Activated T-cell treated with anti-CD3 and anti-CD28 coated beads for 4 hours (primary cell): ENCODE results near the gene GRAMD2A.
"Not testable (repeated sequence)": the region's sequence is repeated elsewhere in the genome, so short reads cannot be mapped to it uniquely, and the experiment has no call there.

Experiments used
- DNase-seq: peaks from one replicate; pipeline ENCODE4 v3.0.0-alpha.2; 2020

The GRAMD2A gene

GRCh38 chr15:72182673-72183072 is 14.9 kb downstream of the GRAMD2A start:
- no peak for DNase-seq

DNA sequence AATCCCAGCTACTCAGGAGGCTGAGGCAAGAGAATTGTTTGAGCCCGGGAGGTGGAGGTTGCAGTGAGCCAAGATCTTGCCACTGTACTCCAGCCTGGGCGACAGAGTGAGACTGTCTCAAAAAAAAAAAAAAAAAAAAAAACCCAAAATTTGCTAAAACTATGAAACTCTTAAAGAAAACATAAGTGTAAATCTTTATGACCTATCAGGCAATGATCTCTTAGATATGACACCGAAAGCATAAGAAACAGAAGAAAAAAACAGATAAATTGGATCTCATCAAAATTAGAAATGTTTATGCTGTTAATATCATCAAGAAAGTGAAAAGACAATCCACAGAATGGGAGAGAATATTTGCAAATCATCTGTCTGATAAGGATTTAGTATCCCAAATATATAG is 15.3 kb downstream of the GRAMD2A start:
- no peak for DNase-seq

- no peak for DNase-seq
Measured at GRCh38 chr15:72180761-72181324, 16.7 kb downstream of the GRAMD2A start.

DNA sequence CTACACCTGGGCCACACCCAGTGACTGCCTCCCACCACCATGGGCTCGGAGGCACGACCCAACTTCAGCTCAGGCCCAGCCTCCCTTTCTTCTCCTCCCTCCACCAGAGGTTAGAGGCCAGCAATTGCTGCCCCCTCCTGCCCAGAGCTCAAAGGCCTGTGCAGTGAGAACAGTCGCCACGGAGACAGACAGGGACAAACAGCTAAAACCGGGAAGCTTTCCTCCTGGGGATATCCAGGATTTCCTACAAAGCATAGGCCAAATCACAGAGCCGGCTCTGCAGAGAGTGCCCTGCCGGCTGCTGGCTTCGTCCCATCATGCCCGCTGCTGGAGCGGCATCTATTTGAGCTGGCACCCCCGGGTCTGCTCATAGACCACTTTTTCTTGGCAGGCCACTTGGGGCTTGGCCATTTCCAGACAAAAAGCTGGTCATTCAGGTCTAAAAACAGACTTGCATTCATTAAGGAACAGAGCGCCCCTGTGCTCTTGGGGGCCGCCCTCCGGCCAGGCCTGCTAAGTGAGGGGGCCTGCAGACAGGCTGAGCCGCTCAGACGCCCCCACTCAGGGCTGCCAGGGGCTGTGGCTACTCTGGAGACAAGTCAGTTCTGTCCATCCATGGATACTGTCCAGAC is 17.5 kb downstream of the GRAMD2A start:
- no peak for DNase-seq

DNA sequence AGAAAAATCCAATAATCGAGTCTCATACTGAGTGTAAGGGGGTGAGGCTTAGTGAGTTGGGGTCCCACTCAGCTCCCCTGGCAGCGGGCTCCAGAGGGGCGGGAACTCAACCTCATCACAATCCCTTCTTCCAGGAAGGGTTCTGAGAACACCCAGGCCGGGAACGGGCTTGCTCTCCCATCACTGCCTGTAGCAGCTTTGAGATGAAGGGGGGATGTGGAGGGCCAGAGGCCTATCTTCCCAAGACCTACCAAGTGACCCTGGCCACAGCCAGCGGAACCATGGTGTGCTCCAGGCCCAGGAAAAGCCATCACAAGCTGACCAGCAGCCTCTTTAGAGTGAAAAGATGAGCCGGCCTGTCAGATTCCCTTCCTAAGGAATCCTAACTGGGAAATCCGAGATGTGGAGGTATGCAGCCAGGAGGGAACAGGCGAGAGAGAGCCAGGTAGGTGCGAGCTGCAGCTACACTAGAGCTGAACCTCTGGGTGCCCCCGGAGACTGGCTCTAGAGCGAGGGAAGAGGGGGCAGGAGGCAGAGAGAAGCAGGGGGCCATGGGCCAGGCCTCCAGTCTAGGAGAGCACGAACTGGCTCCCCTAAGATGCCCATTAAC is 18.5 kb downstream of the GRAMD2A start:
- DNase-seq = no peak

GRCh38 chr15:72176743-72177142 is 20.8 kb downstream of the GRAMD2A start:
- DNase-seq = no peak

DNA sequence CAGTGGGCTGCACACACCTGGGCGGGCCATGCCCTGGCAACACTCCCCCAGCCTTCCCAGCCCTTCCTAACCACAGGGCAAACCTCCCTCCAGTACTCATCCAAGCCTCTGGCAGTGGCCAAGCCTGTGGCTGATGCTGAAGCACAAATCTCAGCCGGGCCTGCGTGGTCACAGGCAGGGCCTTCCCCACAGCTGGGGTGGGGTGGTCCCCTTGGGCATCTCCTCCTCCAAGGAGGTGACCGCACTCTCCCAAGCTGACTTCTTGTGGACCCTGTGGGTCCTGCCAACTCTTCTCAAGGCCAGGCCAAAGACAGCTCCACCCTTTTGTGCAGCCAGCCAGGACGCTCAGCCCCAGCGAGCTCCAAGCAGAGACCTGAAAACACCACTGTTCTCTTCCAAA is 21.4 kb downstream of the GRAMD2A start:
- DNase-seq = no peak

DNA sequence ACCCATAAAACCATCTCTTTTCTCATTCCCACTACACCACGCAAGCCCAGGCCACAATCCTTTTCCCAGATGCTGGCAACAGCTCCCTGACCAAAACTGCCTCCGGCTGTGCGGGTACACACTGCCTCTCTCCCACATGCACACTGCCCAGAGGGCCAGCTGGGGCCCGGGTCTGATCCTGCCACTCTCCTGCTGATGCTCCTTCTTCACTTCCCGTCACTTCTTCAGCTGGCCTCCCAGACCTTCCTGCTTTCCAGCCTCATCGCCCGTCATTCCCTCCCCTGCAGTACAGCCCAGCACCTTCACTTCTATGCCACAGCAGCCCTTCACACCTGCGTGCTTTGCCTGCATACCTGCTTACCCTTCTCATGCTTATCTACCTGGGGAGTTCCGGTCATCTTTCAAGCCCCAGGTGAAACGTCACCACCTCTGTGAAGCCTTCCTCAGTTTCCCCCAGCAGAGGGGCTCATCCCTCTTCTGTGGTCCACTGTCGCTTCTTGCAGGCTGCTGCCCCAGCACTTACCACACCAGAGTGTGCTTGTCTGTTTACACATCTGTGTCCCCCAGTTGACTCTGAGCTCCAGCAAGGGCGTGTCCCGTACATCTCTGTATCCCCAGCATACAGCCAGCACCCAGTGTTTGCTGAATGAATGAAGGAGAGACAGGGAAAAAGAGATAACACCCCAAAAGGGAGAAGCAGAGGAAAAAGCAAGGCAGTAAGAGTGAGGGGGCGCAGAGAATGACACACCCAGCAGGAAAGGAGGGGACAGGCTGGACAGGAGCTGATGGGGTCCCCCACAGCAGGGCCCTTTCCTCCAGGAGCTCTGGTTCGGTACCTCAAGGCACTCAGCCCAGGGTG is 22.2 kb downstream of the GRAMD2A start:
- no peak for DNase-seq

DNA sequence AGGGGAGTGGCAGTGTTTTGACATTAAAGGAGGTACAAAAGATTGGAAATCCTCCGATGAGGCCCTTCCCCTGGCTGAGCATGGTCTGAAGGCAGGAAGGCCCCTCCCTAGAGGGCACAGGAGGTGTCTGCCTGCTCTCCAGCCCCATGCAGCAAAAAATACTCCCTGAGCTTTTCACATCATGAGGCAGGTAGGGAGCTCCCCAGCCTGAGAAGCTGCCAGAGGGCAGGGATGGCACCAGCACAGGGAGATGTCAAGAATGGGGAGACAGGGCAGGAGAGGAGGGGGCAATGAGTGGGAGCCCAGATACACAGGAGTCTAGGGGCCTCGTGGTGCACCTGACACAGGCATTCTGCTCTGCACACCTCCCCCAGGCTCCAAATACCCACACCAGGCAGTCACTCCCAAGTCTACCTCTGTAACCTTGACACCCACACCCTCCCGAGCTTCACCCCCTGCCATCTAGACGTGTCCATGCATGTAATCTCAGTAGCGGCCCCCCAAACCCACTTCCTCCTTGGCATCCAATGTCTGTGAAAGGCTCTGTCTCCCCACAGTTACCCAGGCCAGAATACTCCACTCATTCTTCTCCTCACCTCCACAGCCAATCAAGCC is 22.9 kb downstream of the GRAMD2A start:
- DNase-seq = no peak

GRCh38 chr15:72173864-72174550 is 23.6 kb downstream of the GRAMD2A start:
- no peak for DNase-seq

GRCh38 chr15:72173401-72173800 is 24.2 kb downstream of the GRAMD2A start:
- DNase-seq = no peak

- no peak for DNase-seq
Measured at GRCh38 chr15:72172796-72173195, 24.8 kb downstream of the GRAMD2A start.

- not testable (repeated sequence) for DNase-seq
Measured at GRCh38 chr15:72171978-72172377, 25.6 kb downstream of the GRAMD2A start.

DNA sequence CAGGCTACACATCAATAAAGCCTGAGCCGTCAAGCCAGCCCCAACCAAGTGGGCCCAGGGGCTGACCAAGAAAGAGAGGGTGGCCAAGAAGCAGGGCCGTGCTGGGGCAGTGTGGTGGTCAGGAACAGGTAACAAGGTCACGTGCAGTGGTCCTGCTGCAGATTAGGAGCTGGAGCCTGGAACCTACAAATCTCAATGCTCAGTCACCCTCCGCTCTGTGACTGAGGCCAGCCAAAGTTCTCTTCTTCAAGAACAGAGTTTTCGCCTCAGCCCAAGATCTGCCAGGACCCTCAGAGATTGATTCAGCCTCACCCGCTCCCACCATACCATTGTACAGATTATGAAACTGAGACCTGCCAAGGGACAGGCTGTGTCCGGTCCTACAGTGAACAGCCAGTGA is 26.9 kb downstream of the GRAMD2A start:
- no peak for DNase-seq

- no peak for DNase-seq
Measured at GRCh38 chr15:72169921-72170611, 27.5 kb downstream of the GRAMD2A start.

- DNase-seq = no peak
Measured at GRCh38 chr15:72169236-72169920, 28.2 kb downstream of the GRAMD2A start.

DNA sequence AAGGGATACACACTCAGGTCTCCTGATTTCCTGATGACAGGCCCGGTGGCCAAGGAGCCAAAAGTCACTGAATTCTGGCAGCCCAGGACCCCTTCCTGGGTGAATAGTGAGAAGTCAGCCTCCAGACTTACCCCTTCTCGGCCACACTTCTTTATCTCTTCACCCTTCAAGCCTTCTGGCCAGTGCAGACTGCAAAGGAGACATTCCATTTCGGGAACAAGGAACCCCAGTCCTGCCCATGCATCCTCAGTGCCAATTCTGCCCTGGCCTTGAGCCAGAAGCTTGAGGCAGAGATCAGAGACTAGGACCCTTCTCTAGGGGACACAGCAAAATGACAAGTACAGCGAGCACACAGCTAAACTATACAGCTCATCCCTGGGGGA is 28.8 kb downstream of the GRAMD2A start:
- no peak for DNase-seq

GRCh38 chr15:72168131-72168807 is 29.3 kb downstream of the GRAMD2A start:
- no peak for DNase-seq

DNA sequence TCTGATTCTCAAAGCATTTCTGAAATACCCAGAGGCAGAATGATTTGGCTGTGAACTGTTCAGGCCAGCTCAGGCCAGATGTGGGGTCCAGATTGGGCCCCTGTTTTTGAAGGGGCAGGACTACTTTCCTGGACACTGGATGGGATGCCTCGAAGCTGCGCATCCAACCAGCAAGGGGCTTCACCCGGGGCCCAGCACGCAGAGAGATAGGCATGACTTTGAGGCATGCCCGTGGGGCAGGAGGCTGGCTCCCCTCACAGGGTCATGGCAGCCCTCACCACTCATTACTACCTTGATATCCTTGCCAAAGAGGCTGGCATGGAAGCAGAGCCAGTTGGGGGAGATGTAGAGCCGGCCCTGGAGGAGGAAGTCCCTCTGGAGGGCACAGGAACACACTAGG is 30.1 kb downstream of the GRAMD2A start:
- no peak for DNase-seq

DNA sequence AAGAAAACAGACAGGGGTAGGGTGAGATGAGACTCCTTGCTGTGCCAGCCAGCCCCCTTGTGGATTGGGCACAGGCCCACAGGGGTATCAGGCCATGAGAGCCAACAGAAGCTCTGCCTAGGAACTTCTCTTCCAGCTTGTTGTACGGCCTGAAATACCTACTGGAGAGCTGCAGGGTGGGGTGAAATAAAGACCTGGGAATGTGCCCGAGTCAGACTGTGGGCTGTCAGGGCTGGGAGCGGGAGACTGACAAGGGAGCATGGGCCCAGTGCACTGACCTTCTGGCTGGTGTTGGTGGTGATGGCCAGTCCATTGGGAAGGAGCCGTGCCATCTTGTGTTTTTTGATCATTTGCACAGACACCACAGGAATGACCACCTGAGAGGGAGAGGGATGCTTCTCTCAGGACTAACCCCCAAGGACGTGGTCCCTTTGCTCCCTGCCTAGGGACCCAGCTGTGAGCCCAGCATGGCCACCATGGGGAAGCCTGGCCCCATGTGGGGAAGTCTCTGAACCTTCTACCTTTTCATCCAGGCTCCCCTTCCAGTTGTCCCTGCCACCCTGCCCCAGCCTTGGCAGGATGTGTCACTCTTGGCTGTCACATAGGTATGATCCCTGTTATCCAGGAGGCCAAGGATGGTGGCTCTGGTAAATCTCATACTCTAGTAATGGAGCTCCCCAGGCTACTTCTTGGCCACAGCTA is 30.7 kb downstream of the GRAMD2A start:
- DNase-seq = no peak
